Measurements from ENCODE around the gene MTFR2. TPM values are rescaled to one million over a fixed set of nuclear protein-coding genes. Genes with fewer than 3 reads are reported as not detected.

Gene MTFR2
- total RNA-seq, 4 donors from 2014 or later = 0.57 to 1.7 TPM; not detected in 2

DNA sequence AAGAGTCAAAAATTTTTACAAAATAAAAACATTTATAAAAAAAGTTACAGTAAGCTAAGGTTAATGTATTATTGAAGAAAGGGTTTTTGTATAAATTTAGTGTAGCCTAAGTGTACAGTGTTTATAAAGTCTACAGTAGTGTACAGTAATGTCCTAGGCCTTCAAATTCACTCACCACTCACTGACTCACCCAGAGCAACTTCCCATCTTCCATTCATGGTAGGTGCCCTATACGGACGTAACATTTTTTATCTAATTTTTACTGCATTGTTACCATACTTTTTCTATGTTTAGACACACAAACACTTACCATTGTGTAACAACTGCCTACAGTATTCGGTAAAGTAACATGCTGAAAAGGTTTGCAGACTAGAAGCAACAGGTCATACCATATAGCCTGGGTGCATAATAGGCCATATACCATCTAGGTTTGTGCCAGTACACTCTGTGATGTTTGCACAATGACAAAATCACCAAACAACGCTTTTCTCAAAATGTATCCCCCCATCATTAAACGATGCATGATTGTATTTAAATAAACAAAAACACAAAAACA is 6.0 kb downstream of the MTFR2 start:
- intact Hi-C loops (cut with DNase I) = no loop called here
- H3K4me1 ChIP-seq = peaks cover 0 to 2% (median 0%) of the 10 kb centered on the region in 4 donors
- TF ChIP-seq, protein P1, sequence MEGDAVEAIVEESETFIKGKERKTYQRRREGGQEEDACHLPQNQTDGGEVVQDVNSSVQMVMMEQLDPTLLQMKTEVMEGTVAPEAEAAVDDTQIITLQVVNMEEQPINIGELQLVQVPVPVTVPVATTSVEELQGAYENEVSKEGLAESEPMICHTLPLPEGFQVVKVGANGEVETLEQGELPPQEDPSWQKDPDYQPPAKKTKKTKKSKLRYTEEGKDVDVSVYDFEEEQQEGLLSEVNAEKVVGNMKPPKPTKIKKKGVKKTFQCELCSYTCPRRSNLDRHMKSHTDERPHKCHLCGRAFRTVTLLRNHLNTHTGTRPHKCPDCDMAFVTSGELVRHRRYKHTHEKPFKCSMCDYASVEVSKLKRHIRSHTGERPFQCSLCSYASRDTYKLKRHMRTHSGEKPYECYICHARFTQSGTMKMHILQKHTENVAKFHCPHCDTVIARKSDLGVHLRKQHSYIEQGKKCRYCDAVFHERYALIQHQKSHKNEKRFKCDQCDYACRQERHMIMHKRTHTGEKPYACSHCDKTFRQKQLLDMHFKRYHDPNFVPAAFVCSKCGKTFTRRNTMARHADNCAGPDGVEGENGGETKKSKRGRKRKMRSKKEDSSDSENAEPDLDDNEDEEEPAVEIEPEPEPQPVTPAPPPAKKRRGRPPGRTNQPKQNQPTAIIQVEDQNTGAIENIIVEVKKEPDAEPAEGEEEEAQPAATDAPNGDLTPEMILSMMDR (IDR thresholded peaks at IDR 0.05) = no peak
- TF ChIP-seq POLR2AphosphoS5 (IDR thresholded peaks at IDR 0.05) (no peak), POLR2A (IDR thresholded peaks at IDR 0.05; ENCODE audit: low read depth) (no peak), EP300 (IDR thresholded peaks at IDR 0.05) (no peak)
- no peaks in the 10 kb centered on the region for H3K9me3 ChIP-seq
- DNase-seq (ENCODE audit: extremely low spot score) = no peak
- no peak overlapping the region for H3K4me3 ChIP-seq
- WGBS = 87% methylated on average over 5 of the region's 5 CpGs
- no peaks in the 10 kb centered on the region for H3K27me3 ChIP-seq
- no peak overlapping the region for H3K27ac ChIP-seq (replicated peaks in 1 of 4)
- no peaks in the 10 kb centered on the region for H3K36me3 ChIP-seq

DNA sequence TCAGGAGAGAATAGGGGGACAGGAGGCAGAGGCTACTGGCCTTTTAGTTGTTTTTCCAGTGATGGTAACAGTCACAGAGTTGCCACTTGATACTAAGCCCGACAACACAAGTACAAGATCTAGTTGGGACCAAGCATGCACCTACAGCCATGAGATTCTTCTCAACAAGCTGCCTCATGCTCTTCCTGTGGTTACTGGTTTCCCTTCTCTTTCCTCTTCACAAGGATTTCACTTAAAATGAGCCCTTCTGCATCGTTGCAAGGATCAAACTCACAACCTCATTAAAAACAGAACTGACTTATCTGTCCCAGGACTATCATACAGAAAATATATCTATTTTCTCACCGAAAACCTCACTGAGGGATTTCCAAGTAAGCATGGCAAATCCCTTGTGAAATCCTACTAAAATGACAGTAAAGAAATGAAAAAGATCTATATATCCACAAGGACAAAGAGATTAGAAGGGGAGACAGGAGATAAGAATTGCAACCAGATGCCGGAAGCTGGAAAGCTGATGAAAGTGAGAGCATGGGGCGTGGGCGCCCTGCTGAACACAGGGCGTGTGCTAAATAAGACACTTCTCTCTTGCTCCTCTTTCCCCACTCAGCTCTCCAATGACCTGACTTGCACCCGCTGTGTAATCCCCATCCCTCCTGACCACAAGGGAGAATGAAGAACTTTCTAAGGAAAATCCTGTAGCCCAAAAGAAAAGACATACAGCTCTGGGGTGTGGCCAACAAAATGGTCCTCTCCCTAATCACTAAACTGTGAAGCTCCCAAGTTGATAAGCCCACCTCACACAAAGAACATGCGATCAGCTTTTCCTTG is 13.4 kb downstream of the MTFR2 start:
- H3K27me3 ChIP-seq = no peaks in the 10 kb centered on the region
- 78% methylated on average over 9 of the region's 9 CpGs for WGBS
- no peak overlapping the region for H3K4me3 ChIP-seq
- intact Hi-C loops (cut with DNase I) = no loop called here
- H3K27ac ChIP-seq (replicated peaks in 1 of 4) = no peak overlapping the region
- no peaks in the 10 kb centered on the region for H3K4me1 ChIP-seq
- H3K9me3 ChIP-seq = no peaks in the 10 kb centered on the region
- DNase-seq (ENCODE audit: extremely low spot score) = no peak
- TF ChIP-seq, protein P1 (IDR thresholded peaks at IDR 0.05) = no peak
- TF ChIP-seq POLR2AphosphoS5 (IDR thresholded peaks at IDR 0.05) = no peak
- no peak for TF ChIP-seq POLR2A (IDR thresholded peaks at IDR 0.05; ENCODE audit: low read depth)
- TF ChIP-seq EP300 (IDR thresholded peaks at IDR 0.05) = no peak
- H3K36me3 ChIP-seq = no peaks in the 10 kb centered on the region

DNA sequence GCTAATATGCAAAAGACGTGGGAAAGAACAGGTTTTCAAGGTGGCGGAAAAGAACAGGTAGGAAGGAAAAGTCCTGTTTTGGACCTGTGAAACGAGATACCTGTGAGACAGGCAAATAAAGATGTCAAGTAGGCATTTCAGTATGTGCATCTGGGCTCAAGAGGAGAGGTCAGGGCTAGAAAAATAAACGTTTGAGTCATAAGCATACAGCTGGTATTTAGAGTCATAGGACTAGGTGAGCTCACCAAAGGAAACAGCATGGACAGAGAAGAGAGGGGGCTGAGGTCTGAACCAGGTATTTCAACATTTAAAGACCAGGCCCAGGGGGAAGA is 14.9 kb downstream of the MTFR2 start:
- Histone ChIP-seq H3K36me3 (no peaks in the 10 kb centered on the region), H3K4me3 (no peak overlapping the region), H3K4me1 (peaks cover 0 to 10% (median 3%) of the 10 kb centered on the region in 4 donors), H3K27ac (replicated peaks in 1 of 4) (no peak overlapping the region), H3K9me3 (no peaks in the 10 kb centered on the region), H3K27me3 (no peaks in the 10 kb centered on the region)
- DNase-seq (ENCODE audit: extremely low spot score) = no peak
- TF ChIP-seq, protein P1 (IDR thresholded peaks at IDR 0.05) = no peak
- TF ChIP-seq POLR2A (IDR thresholded peaks at IDR 0.05; ENCODE audit: low read depth) = no peak
- TF ChIP-seq EP300 (IDR thresholded peaks at IDR 0.05) = no peak
- no peak for TF ChIP-seq POLR2AphosphoS5 (IDR thresholded peaks at IDR 0.05)
- 90% methylated on average over 4 of the region's 4 CpGs for WGBS
- intact Hi-C loops (cut with DNase I) = no loop called here

DNA sequence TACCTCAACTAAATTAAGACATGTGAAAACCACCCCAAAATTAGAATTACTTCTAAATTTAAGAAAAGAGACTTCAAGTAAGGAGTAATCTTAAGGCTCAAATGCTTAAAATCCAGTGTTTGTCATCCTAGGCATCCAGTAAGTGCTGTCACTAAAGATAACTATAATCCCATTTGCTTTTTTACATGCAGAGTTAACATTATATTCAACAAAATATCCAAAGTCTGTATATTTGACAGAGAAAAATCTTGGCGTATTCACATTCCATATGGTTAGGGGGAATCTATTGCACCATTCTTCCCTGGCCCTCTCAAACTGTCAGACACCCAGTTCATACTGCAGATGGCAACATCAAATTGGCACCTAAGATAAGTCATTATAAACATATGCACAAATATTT is 17.4 kb downstream of the MTFR2 start:
- no peak overlapping the region for H3K4me3 ChIP-seq
- no peaks in the 10 kb centered on the region for H3K36me3 ChIP-seq
- no peaks in the 10 kb centered on the region for H3K9me3 ChIP-seq
- H3K27me3 ChIP-seq = no peaks in the 10 kb centered on the region
- no peak for TF ChIP-seq POLR2AphosphoS5 (IDR thresholded peaks at IDR 0.05)
- TF ChIP-seq POLR2A (IDR thresholded peaks at IDR 0.05; ENCODE audit: low read depth) = no peak
- TF ChIP-seq EP300 (IDR thresholded peaks at IDR 0.05) = no peak
- TF ChIP-seq, protein P1 (IDR thresholded peaks at IDR 0.05) = no peak
- peaks cover 0 to 10% (median 3%) of the 10 kb centered on the region in 4 donors for H3K4me1 ChIP-seq
- H3K27ac ChIP-seq (replicated peaks in 1 of 4) = no peak overlapping the region
- DNase-seq (ENCODE audit: extremely low spot score) = no peak
- intact Hi-C loops (cut with DNase I) = no loop called here
- WGBS = 100% methylated on average over 1 of the region's 1 CpG

Measured in esophagus muscularis mucosa (tissue), 4 donors.